MM.1S (cell line): ENCODE data around the gene POLR3E.
"Not testable (repeated sequence)": the region's sequence is repeated elsewhere in the genome, so short reads cannot be mapped to it uniquely, and the experiment has no call there.

Experiments
- DNase-seq: peaks from one replicate; pipeline ENCODE4 v3.0.0-alpha.2; 2015
- H2AFZ ChIP-seq: fragments of 300-600 bp; sonication (generic); 2 replicates; pipeline ENCODE4 v1.6.0; 2016; ENCODE audit warnings: antibody characterized with exemption, low read length
- H3F3A ChIP-seq: fragments of 300-600 bp; sonication (generic); 2 replicates; pipeline ENCODE4 v1.6.1; 2016; ENCODE audit warnings: mild to moderate bottlenecking, antibody characterized with exemption, low read length, moderate library complexity, mixed read lengths; ENCODE audit not compliant: insufficient read depth
- H3K27ac ChIP-seq: fragments of 300-600 bp; sonication (generic); 2 replicates; pipeline ENCODE4 v1.5.1; 2016; ENCODE audit warnings: mild to moderate bottlenecking, low read length
- H3K27me3 ChIP-seq: fragments of 300-600 bp; sonication (generic); replicated peaks from 2 replicates; pipeline ENCODE4 v1.6.0; 2016; ENCODE audit warnings: low read length; ENCODE audit not compliant: insufficient read depth
- H3K36me3 ChIP-seq: fragments of 300-600 bp; sonication (generic); replicated peaks from 2 replicates; pipeline ENCODE4 v1.6.1; 2016; ENCODE audit warnings: mild to moderate bottlenecking, low read length, mixed read lengths; ENCODE audit not compliant: insufficient read depth
- H3K4me1 ChIP-seq: fragments of 300-600 bp; sonication (generic); 2 replicates; pipeline ENCODE4 v1.6.1; 2016; ENCODE audit warnings: low read length, mixed read lengths
- H3K4me2 ChIP-seq: fragments of 300-600 bp; sonication (generic); 2 replicates; pipeline ENCODE4 v1.6.0; 2016; ENCODE audit warnings: low read depth, low read length
- H3K4me3 ChIP-seq: fragments of 300-600 bp; sonication (generic); 2 replicates; pipeline ENCODE4 v1.5.1; 2016; ENCODE audit warnings: low read length, mixed read lengths
- H3K79me2 ChIP-seq: fragments of 300-600 bp; sonication (generic); 2 replicates; pipeline ENCODE4 v1.6.1; 2016; ENCODE audit warnings: mixed run types, low read length, mixed read lengths
- H3K9ac ChIP-seq: fragments of 300-600 bp; sonication (generic); 2 replicates; pipeline ENCODE4 v1.6.1; 2016; ENCODE audit warnings: low read length, mixed read lengths
- H3K9me2 ChIP-seq: fragments of 300-600 bp; sonication (generic); replicated peaks from 2 replicates; pipeline ENCODE4 v1.6.1; 2016; ENCODE audit warnings: mild to moderate bottlenecking, low read length, mixed read lengths; ENCODE audit not compliant: insufficient read depth
- H3K9me3 ChIP-seq: fragments of 300-600 bp; sonication (generic); replicated peaks from 2 replicates; pipeline ENCODE4 v1.6.1; 2016; ENCODE audit warnings: mild to moderate bottlenecking, low read length, mixed read lengths; ENCODE audit not compliant: insufficient read depth
- H4K20me1 ChIP-seq: fragments of 300-600 bp; sonication (generic); 2 replicates; pipeline ENCODE4 v1.6.1; 2016; ENCODE audit warnings: mild to moderate bottlenecking, low read length, moderate library complexity, mixed read lengths; ENCODE audit not compliant: insufficient read depth
- EZH2 ChIP-seq: fragments of 300-600 bp; sonication (generic); optimal IDR thresholded peaks from 2 replicates; pipeline ENCODE3; 2017; ENCODE audit warnings: low read depth, mild to moderate bottlenecking, antibody characterized with exemption, low read length, mixed read lengths
- EZH2phosphoT487 ChIP-seq: fragments of 300-600 bp; sonication (generic); IDR thresholded peaks from 2 replicates; pipeline ENCODE4 v1.6.1; 2018; ENCODE audit warnings: antibody characterized with exemption, low read length
- TF ChIP-seq, protein P1 (sequence below): fragments of 300-600 bp; sonication (generic); IDR thresholded peaks from 2 replicates; pipeline ENCODE4 v1.5.1; 2016; ENCODE audit warnings: antibody characterized with exemption, low read length, mixed read lengths

Gene POLR3E

GRCh38 chr16:22347100-22347820 lies 50.1 kb downstream of the POLR3E start:
- Histone ChIP-seq H3K9me2 (no peaks in the 10 kb centered on the region), H3K79me2 (peaks cover 19% of the 10 kb centered on the region), H3K36me3 (0 out of 2 replicates have a peak, but pooled peaks cover 17% of the 10 kb centered on the region), H4K20me1 (no peaks in the 10 kb centered on the region), H3K27me3 (no peaks in the 10 kb centered on the region), H3K9me3 (no peaks in the 10 kb centered on the region), H2AFZ (no peak overlapping the region), H3K4me3 (no peak overlapping the region), H3F3A (no peaks in the 10 kb centered on the region), H3K27ac (no peak overlapping the region), H3K4me1 (no peaks in the 10 kb centered on the region), H3K9ac (no peak overlapping the region), H3K4me2 (no peak overlapping the region)
- no peak for DNase-seq
- TF ChIP-seq EZH2phosphoT487 (no peak), EZH2 (no peak)
- TF ChIP-seq, protein P1, sequence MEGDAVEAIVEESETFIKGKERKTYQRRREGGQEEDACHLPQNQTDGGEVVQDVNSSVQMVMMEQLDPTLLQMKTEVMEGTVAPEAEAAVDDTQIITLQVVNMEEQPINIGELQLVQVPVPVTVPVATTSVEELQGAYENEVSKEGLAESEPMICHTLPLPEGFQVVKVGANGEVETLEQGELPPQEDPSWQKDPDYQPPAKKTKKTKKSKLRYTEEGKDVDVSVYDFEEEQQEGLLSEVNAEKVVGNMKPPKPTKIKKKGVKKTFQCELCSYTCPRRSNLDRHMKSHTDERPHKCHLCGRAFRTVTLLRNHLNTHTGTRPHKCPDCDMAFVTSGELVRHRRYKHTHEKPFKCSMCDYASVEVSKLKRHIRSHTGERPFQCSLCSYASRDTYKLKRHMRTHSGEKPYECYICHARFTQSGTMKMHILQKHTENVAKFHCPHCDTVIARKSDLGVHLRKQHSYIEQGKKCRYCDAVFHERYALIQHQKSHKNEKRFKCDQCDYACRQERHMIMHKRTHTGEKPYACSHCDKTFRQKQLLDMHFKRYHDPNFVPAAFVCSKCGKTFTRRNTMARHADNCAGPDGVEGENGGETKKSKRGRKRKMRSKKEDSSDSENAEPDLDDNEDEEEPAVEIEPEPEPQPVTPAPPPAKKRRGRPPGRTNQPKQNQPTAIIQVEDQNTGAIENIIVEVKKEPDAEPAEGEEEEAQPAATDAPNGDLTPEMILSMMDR = no peak

DNA sequence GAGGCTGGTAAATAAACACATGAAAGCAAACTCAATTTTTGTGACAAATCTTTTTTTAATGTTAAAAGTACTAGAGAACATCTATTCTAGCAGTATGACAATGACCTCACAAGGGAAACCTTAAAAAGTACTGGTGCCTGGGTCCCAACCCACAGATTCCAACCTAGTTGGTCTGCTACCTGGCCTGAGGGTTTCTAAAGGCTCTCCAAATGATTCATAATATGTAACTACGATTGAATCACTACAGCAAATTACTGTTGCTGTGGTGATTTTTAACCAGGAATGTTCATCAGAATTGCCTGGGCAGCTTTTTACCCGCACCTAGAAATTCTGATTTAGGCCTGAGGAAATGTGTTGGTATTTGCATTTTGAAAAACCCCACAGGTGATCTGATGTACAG lies 51.1 kb downstream of the POLR3E start:
- no peaks in the 10 kb centered on the region for H3K27me3 ChIP-seq
- H2AFZ ChIP-seq = no peak overlapping the region
- no peak overlapping the region for H3K9ac ChIP-seq
- no peaks in the 10 kb centered on the region for H3K9me3 ChIP-seq
- no peaks in the 10 kb centered on the region for H3F3A ChIP-seq
- H3K9me2 ChIP-seq = no peaks in the 10 kb centered on the region
- no peak for DNase-seq
- no peak overlapping the region for H3K27ac ChIP-seq
- H3K4me1 ChIP-seq = no peaks in the 10 kb centered on the region
- no peak overlapping the region for H3K4me2 ChIP-seq
- no peak overlapping the region for H3K4me3 ChIP-seq
- peaks cover 29% of the 10 kb centered on the region for H3K79me2 ChIP-seq
- TF ChIP-seq, protein P1 = no peak
- no peak for TF ChIP-seq EZH2phosphoT487
- TF ChIP-seq EZH2 = no peak
- H4K20me1 ChIP-seq = no peaks in the 10 kb centered on the region
- H3K36me3 ChIP-seq = 0 out of 2 replicates have a peak, but pooled peaks cover 17% of the 10 kb centered on the region

DNA sequence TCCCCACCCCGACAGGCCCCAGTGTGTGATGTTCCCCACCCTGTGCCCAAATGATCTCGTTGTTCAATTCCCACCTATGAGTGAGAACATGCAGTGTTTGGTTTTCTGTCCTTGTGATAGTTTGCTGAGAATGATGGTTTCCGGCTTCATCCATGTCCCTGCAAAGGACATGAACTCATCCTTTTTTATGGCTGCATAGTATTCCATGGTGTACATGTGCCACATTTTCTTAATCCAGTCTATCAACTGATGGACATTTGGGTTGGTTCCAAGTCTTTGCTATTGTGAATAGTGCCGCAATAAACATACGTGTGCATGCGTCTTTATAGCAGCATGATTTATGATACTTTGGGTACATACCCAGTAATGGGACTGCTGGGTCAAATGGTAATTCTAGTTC lies 53.8 kb downstream of the POLR3E start:
- not testable (repeated sequence) for H3K4me2 ChIP-seq, H4K20me1 ChIP-seq, H3K9me3 ChIP-seq, H3K27ac ChIP-seq, H3K9ac ChIP-seq, DNase-seq, H3K9me2 ChIP-seq, H2AFZ ChIP-seq, H3K27me3 ChIP-seq, H3K4me3 ChIP-seq
- Histone ChIP-seq H3K4me1 (peaks cover 12% of the 10 kb centered on the region), H3K36me3 (0 out of 2 replicates have a peak, but pooled peaks cover 17% of the 10 kb centered on the region), H3F3A (peaks cover 12% of the 10 kb centered on the region; the same call in 1 of the 2 replicates), H3K79me2 (peaks cover 55% of the 10 kb centered on the region)

DNA sequence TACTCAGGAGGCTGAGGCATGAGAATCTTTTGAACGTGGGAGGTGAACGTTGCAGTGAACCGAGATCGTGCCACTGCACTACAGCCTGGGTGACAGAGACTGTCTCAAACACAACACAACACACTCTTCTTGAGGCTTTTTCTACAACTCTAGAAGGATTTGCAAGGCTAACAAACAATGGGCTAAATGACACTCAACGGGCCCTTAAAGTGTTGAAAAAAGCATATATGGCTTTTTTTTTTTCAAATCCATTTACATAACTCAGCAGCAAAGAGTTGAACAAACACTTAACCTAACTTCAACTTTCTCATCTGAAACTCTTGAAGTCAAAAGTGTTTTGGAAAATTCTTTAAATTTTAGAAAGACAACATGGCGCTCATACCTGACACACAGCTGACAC lies 54.9 kb downstream of the POLR3E start:
- H3K9me2 ChIP-seq = no peaks in the 10 kb centered on the region
- no peaks in the 10 kb centered on the region for H3K9me3 ChIP-seq
- H3K27ac ChIP-seq = no peak overlapping the region
- TF ChIP-seq EZH2 (no peak), EZH2phosphoT487 (no peak)
- TF ChIP-seq, protein P1 = no peak
- no peaks in the 10 kb centered on the region for H4K20me1 ChIP-seq
- H3K9ac ChIP-seq = no peak overlapping the region
- H3F3A ChIP-seq = peaks cover 16% of the 10 kb centered on the region
- peaks cover 63% of the 10 kb centered on the region for H3K79me2 ChIP-seq
- H3K27me3 ChIP-seq = no peaks in the 10 kb centered on the region
- H3K4me1 ChIP-seq = peaks cover 18% of the 10 kb centered on the region
- no peak overlapping the region for H2AFZ ChIP-seq
- 0 out of 2 replicates have a peak, but pooled peaks cover 17% of the 10 kb centered on the region for H3K36me3 ChIP-seq
- DNase-seq = no peak
- no peak overlapping the region for H3K4me2 ChIP-seq
- no peak overlapping the region for H3K4me3 ChIP-seq
